A673 (cell line): Measurements from ENCODE around the gene B3GNT2. TPM values are rescaled to one million over a fixed set of nuclear protein-coding genes. Genes with fewer than 3 reads are reported as not detected.

ENCODE experiments used
- BruUV-seq: library from RNA; stranded (reverse); fragments of 400-500 nt; replicated peaks from 2 replicates; lab custom pipeline; 2021; lab: Mats Ljungman, UMichigan
- CTCF ChIA-PET: fragments of 300-600 bp; sonication (Branson Sonifier 250); formaldehyde crosslinking; loops from one replicate; lab custom pipeline; 2022; ENCODE audit warnings: antibody characterized with exemption; lab: Charles Lee
- POLR2A ChIA-PET: fragments of 300-600 bp; sonication (Branson Sonifier 250); formaldehyde crosslinking; loops from one replicate; lab custom pipeline; 2022; ENCODE audit warnings: antibody characterized with exemption; ENCODE audit not compliant: low non-redundant PET; lab: Charles Lee
- DNase-seq: peaks from one replicate; pipeline ENCODE4 v3.0.0-alpha.2; 2015; ENCODE audit warnings: low spot score
- H3K27ac ChIP-seq: fragments of 200-600 bp; sonication (generic); 2 replicates; pipeline ENCODE4 v1.5.1; 2016; ENCODE audit warnings: mixed run types, low read depth, mild to moderate bottlenecking, mixed read lengths, antibody characterized with exemption, low read length; ENCODE audit not compliant: poor library complexity, severe bottlenecking
- H3K27me3 ChIP-seq: fragments of 200-600 bp; sonication (generic); replicated peaks from 2 replicates; pipeline ENCODE4 v1.6.1; 2017; ENCODE audit warnings: mixed run types, low read depth, mild to moderate bottlenecking, mixed read lengths, antibody characterized with exemption, low read length; ENCODE audit not compliant: insufficient read depth, poor library complexity
- H3K36me3 ChIP-seq: fragments of 200-600 bp; sonication (generic); 2 replicates; pipeline ENCODE4 v1.6.1; 2016; ENCODE audit warnings: mixed run types, mild to moderate bottlenecking, mixed read lengths, antibody characterized with exemption, low read length; ENCODE audit not compliant: insufficient read depth, poor library complexity, severe bottlenecking
- H3K4me1 ChIP-seq: fragments of 200-600 bp; sonication (generic); 2 replicates; pipeline ENCODE4 v1.6.1; 2017; ENCODE audit warnings: mixed run types, mild to moderate bottlenecking, mixed read lengths, antibody characterized with exemption, low read length; ENCODE audit not compliant: insufficient read depth, poor library complexity, severe bottlenecking
- H3K4me3 ChIP-seq: fragments of 200-600 bp; sonication (generic); 2 replicates; pipeline ENCODE4 v1.5.1; 2016; ENCODE audit warnings: low read depth, mixed run types, mild to moderate bottlenecking, mixed read lengths, low read length; ENCODE audit not compliant: poor library complexity, severe bottlenecking
- H3K9me3 ChIP-seq: fragments of 200-600 bp; sonication (generic); 2 replicates; pipeline ENCODE4 v1.6.1; 2016; ENCODE audit warnings: mixed run types, low read depth, mild to moderate bottlenecking, mixed read lengths, antibody characterized with exemption, low read length; ENCODE audit not compliant: poor library complexity, severe bottlenecking
- EZH2 ChIP-seq: fragments of 200-600 bp; sonication (generic); IDR thresholded peaks from 2 replicates; pipeline ENCODE4 v1.6.1; 2017; ENCODE audit warnings: borderline replicate concordance, low read depth, mild to moderate bottlenecking, mixed read lengths, antibody characterized with exemption, low read length; ENCODE audit not compliant: poor library complexity, severe bottlenecking
- intact Hi-C: fragments of 100-400 bp; cut with micrococcal nuclease; formaldehyde crosslinking; loops from one replicate; pipeline ENCODE4 v1.10.0; 2022; ENCODE audit not compliant: unreplicated experiment
- total RNA-seq: library from RNA; stranded (reverse); gene quantifications from 2 replicates; pipeline ENCODE4 v1.2.3, GENCODE V29; 2021
- TF ChIP-seq, protein P1 (sequence below): fragments of 300-800, 200-600 bp; sonication (generic); conservative IDR thresholded peaks from 2 replicates; pipeline ENCODE4 v1.5.1; 2017; ENCODE audit warnings: low read depth, mild to moderate bottlenecking, antibody characterized with exemption, low read length, moderate library complexity, mixed read lengths

B3GNT2 gene
- total RNA-seq, 1 experiment from 2014 or later: 6.5 TPM

GRCh38 chr2:62186156-62186905, 9.6 kb upstream of the B3GNT2 start:
- Histone ChIP-seq H3K9me3 (no peaks in the 10 kb centered on the region), H3K27me3 (no peaks in the 10 kb centered on the region), H3K4me1 (no peaks in the 10 kb centered on the region), H3K27ac (no peak overlapping the region), H3K4me3 (no peak overlapping the region), H3K36me3 (no peaks in the 10 kb centered on the region)
- DNase-seq: no peak
- BruUV-seq: no TSS peak
- intact Hi-C loops: no loop called here
- CTCF ChIA-PET: no interaction called here
- TF ChIP-seq, protein P1, sequence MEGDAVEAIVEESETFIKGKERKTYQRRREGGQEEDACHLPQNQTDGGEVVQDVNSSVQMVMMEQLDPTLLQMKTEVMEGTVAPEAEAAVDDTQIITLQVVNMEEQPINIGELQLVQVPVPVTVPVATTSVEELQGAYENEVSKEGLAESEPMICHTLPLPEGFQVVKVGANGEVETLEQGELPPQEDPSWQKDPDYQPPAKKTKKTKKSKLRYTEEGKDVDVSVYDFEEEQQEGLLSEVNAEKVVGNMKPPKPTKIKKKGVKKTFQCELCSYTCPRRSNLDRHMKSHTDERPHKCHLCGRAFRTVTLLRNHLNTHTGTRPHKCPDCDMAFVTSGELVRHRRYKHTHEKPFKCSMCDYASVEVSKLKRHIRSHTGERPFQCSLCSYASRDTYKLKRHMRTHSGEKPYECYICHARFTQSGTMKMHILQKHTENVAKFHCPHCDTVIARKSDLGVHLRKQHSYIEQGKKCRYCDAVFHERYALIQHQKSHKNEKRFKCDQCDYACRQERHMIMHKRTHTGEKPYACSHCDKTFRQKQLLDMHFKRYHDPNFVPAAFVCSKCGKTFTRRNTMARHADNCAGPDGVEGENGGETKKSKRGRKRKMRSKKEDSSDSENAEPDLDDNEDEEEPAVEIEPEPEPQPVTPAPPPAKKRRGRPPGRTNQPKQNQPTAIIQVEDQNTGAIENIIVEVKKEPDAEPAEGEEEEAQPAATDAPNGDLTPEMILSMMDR: no peak
- no peak for TF ChIP-seq EZH2
- POLR2A ChIA-PET: no interaction called here

- Histone ChIP-seq H3K9me3 (no peaks in the 10 kb centered on the region), H3K4me1 (no peaks in the 10 kb centered on the region), H3K27ac (no peak overlapping the region), H3K36me3 (no peaks in the 10 kb centered on the region), H3K27me3 (no peaks in the 10 kb centered on the region), H3K4me3 (no peak overlapping the region)
- DNase-seq: no peak
- ChIA-PET POLR2A (no interaction called here), CTCF (no interaction called here)
- TF ChIP-seq EZH2: no peak
- TF ChIP-seq, protein P1: no peak
- intact Hi-C loops: no loop called here
- BruUV-seq: no TSS peak
These were observed 8.7 kb upstream of the B3GNT2 start for GRCh38 chr2:62187246-62187645.

- Histone ChIP-seq H3K9me3 (no peaks in the 10 kb centered on the region), H3K4me3 (no peak overlapping the region), H3K27me3 (no peaks in the 10 kb centered on the region), H3K27ac (no peak overlapping the region), H3K4me1 (no peaks in the 10 kb centered on the region), H3K36me3 (no peaks in the 10 kb centered on the region)
- CTCF ChIA-PET: no interaction called here
- TF ChIP-seq, protein P1: no peak
- TF ChIP-seq EZH2: no peak
- intact Hi-C loops: no loop called here
- BruUV-seq: no TSS peak
- POLR2A ChIA-PET: no interaction called here
- no peak for DNase-seq
These were observed 7.5 kb upstream of the B3GNT2 start for GRCh38 chr2:62188416-62188815.
